Osteoblast (primary cell): ENCODE results near the gene N4BP3. TPM values are rescaled to one million over a fixed set of nuclear protein-coding genes. Genes with fewer than 3 reads are reported as not detected.

Source experiments
- DNase-seq: peaks from one replicate; pipeline ENCODE4 v3.0.0; 2011; ENCODE audit warnings: low spot score, mixed read lengths; ENCODE audit not compliant: insufficient read length; ENCODE audit errors: missing footprints
- H2AFZ ChIP-seq: 2 replicates; pipeline ENCODE4 v1.6.0; 2011; ENCODE audit warnings: mild to moderate bottlenecking, low read length
- H3K27ac ChIP-seq: 2 replicates; pipeline ENCODE4 v1.5.1; 2011; ENCODE audit warnings: mild to moderate bottlenecking, low read depth, low read length, moderate library complexity
- H3K27me3 ChIP-seq: 2 replicates; pipeline ENCODE4 v1.6.0; 2012; ENCODE audit warnings: mild to moderate bottlenecking, control low read depth, inconsistent platforms, low read length, moderate library complexity; ENCODE audit not compliant: insufficient read depth
- H3K36me3 ChIP-seq: 2 replicates; pipeline ENCODE4 v1.5.1; 2011; ENCODE audit warnings: mild to moderate bottlenecking, low read length, control low read depth, moderate library complexity; ENCODE audit not compliant: insufficient read depth
- H3K4me1 ChIP-seq: 2 replicates; pipeline ENCODE4 v1.5.1; 2011; ENCODE audit warnings: mild to moderate bottlenecking, low read length, control low read depth, moderate library complexity; ENCODE audit not compliant: insufficient read depth
- H3K4me2 ChIP-seq: 2 replicates; pipeline ENCODE4 v1.6.0; 2011; ENCODE audit warnings: mild to moderate bottlenecking, low read length; ENCODE audit not compliant: insufficient read depth
- H3K4me3 ChIP-seq: fragments of 200-600 bp; sonication (generic); 3 replicates; pipeline ENCODE4 v1.5.1; 2012; ENCODE audit warnings: mild to moderate bottlenecking, low read length, inconsistent platforms; ENCODE audit not compliant: insufficient read depth
- H3K79me2 ChIP-seq: 2 replicates; pipeline ENCODE4 v1.6.0; 2012; ENCODE audit warnings: mild to moderate bottlenecking, low read length, control low read depth, inconsistent platforms; ENCODE audit not compliant: insufficient read depth
- H3K9me3 ChIP-seq: 2 replicates; pipeline ENCODE4 v1.5.1; 2011; ENCODE audit warnings: low read depth, low read length, control low read depth
- H4K20me1 ChIP-seq: 2 replicates; pipeline ENCODE4 v1.6.0; 2012; ENCODE audit warnings: mild to moderate bottlenecking, low read length, control low read depth; ENCODE audit not compliant: insufficient read depth
- CTCF ChIP-seq: IDR thresholded peaks from 2 replicates; pipeline ENCODE4 v1.5.1; 2011; ENCODE audit warnings: mild to moderate bottlenecking, low read depth, low read length, moderate library complexity; ENCODE audit errors: extremely low read depth
- total RNA-seq: library from RNA; depleted of rRNA; stranded (reverse); fragments of >200 nt; gene quantifications from 2 replicates; pipeline ENCODE4 v1.2.3, GENCODE V29; 2012

Gene N4BP3
- total RNA-seq, 1 donor: under 0.01 TPM

GRCh38 chr5:178077751-178078150, 35.6 kb upstream of the N4BP3 start:
- no peak overlapping the region for H3K4me3 ChIP-seq
- no peak overlapping the region for H2AFZ ChIP-seq
- no peak for DNase-seq
- no peak overlapping the region for H3K27ac ChIP-seq
- no peaks in the 10 kb centered on the region for H3K36me3 ChIP-seq
- no peak overlapping the region for H3K4me2 ChIP-seq
- TF ChIP-seq CTCF: no peak
- no peaks in the 10 kb centered on the region for H4K20me1 ChIP-seq
- H3K27me3 ChIP-seq: peaks cover 43% of the 10 kb centered on the region
- H3K79me2 ChIP-seq: no peaks in the 10 kb centered on the region
- H3K9me3 ChIP-seq: no peaks in the 10 kb centered on the region
- peaks cover 13% of the 10 kb centered on the region for H3K4me1 ChIP-seq

GRCh38 chr5:178078197-178079010, 34.9 kb upstream of the N4BP3 start:
- Histone ChIP-seq H3K27me3 (peaks cover 45% of the 10 kb centered on the region), H4K20me1 (no peaks in the 10 kb centered on the region), H3K9me3 (no peaks in the 10 kb centered on the region), H3K27ac (no peak overlapping the region), H2AFZ (no peak overlapping the region), H3K36me3 (no peaks in the 10 kb centered on the region), H3K4me1 (peaks cover 13% of the 10 kb centered on the region), H3K4me2 (peak overlapping the region; percentile 48), H3K4me3 (no peak overlapping the region), H3K79me2 (no peaks in the 10 kb centered on the region)
- peak; percentile 94 for DNase-seq
- no peak for TF ChIP-seq CTCF

GRCh38 chr5:178080056-178080455, 33.3 kb upstream of the N4BP3 start:
- no peak overlapping the region for H3K4me3 ChIP-seq
- no peak for TF ChIP-seq CTCF
- no peak overlapping the region for H3K27ac ChIP-seq
- H2AFZ ChIP-seq: no peak overlapping the region
- no peaks in the 10 kb centered on the region for H3K79me2 ChIP-seq
- no peak for DNase-seq
- peaks cover 45% of the 10 kb centered on the region for H3K27me3 ChIP-seq
- H3K4me2 ChIP-seq: no peak overlapping the region
- no peaks in the 10 kb centered on the region for H3K36me3 ChIP-seq
- H3K9me3 ChIP-seq: no peaks in the 10 kb centered on the region
- no peaks in the 10 kb centered on the region for H4K20me1 ChIP-seq
- H3K4me1 ChIP-seq: peaks cover 13% of the 10 kb centered on the region

GRCh38 chr5:178080618-178081410, 32.5 kb upstream of the N4BP3 start:
- DNase-seq: no peak
- Histone ChIP-seq H3K79me2 (no peaks in the 10 kb centered on the region), H3K9me3 (no peaks in the 10 kb centered on the region), H3K4me1 (peaks cover 13% of the 10 kb centered on the region), H3K27ac (no peak overlapping the region), H3K4me2 (no peak overlapping the region), H4K20me1 (no peaks in the 10 kb centered on the region), H3K36me3 (no peaks in the 10 kb centered on the region), H2AFZ (no peak overlapping the region), H3K4me3 (no peak overlapping the region), H3K27me3 (peaks cover 37% of the 10 kb centered on the region)
- no peak for TF ChIP-seq CTCF
